Astrocyte of the spinal cord (primary cell): ENCODE data around the gene WRNIP1.

ENCODE experiments used
- DNase-seq: peaks from one replicate; pipeline ENCODE4 v3.0.0; 2011; ENCODE audit warnings: low read depth, low spot score
- H3K4me3 ChIP-seq: 2 replicates; pipeline ENCODE4 v1.5.1; 2011; ENCODE audit warnings: low read depth, mild to moderate bottlenecking, low read length, moderate library complexity
- CTCF ChIP-seq: IDR thresholded peaks from 2 replicates; pipeline ENCODE4 v1.5.1; 2012; ENCODE audit warnings: low read depth, mild to moderate bottlenecking, low read length, inconsistent platforms
- in situ Hi-C: cut with HindIII; loops from 2 replicates; pipeline ENCODE4 v1.10.0; 2017; ENCODE audit warnings: low sequenced_read_pairs

WRNIP1 gene

GRCh38 chr6:2817903-2818443 lies 52.8 kb downstream of the WRNIP1 start:
- no peak overlapping the region for H3K4me3 ChIP-seq
- peak; percentile 59 for DNase-seq
- no peak for TF ChIP-seq CTCF
- in situ Hi-C loops = no loop called here

- in situ Hi-C loops = no loop called here
- DNase-seq = peak; percentile 65
- no peak overlapping the region for H3K4me3 ChIP-seq
- no peak for TF ChIP-seq CTCF
These were observed 53.4 kb downstream of the WRNIP1 start for GRCh38 chr6:2818593-2818992.

- DNase-seq = no peak
- H3K4me3 ChIP-seq = no peak overlapping the region
- no peak for TF ChIP-seq CTCF
- in situ Hi-C loops = no loop called here
These were observed 53.9 kb downstream of the WRNIP1 start for GRCh38 chr6:2819115-2819514.

- TF ChIP-seq CTCF = no peak
- in situ Hi-C loops = no loop called here
- no peak for DNase-seq
- H3K4me3 ChIP-seq = no peak overlapping the region
These were observed 54.8 kb downstream of the WRNIP1 start for GRCh38 chr6:2819978-2820377.

- in situ Hi-C loops = no loop called here
- TF ChIP-seq CTCF = no peak
- peak; percentile 16 for DNase-seq
These were observed 55.2 kb downstream of the WRNIP1 start for GRCh38 chr6:2820415-2820814.

GRCh38 chr6:2821554-2821953 lies 56.4 kb downstream of the WRNIP1 start:
- no peak for TF ChIP-seq CTCF
- DNase-seq = no peak
- H3K4me3 ChIP-seq = no peak overlapping the region
- in situ Hi-C loops = no loop called here

More at GRCh38 chr6:2820415-2820814, 55.2 kb downstream of the WRNIP1 start:
- no peak overlapping the region for H3K4me3 ChIP-seq
